ENCODE results near the gene KCND3. TPM values are rescaled to one million over a fixed set of nuclear protein-coding genes. Genes with fewer than 3 reads are reported as not detected.
A peak's percentile ranks its signal among the peaks of the same experiment; 100 is the strongest.
"Not testable (repeated sequence)": the region's sequence is repeated elsewhere in the genome, so short reads cannot be mapped to it uniquely, and the experiment has no call there.

KCND3 gene
- total RNA-seq, 1 donor from 2014 or later, result 19.8 TPM

- DNase-seq (peak; percentile 70), ATAC-seq (peak; percentile 85)
- intact Hi-C loops (cut with micrococcal nuclease), result no loop called here
These were observed 187.4 kb downstream of the KCND3 start for GRCh38 chr1:111802110-111802509.

- DNase-seq, result peak; percentile 73
- ATAC-seq, result peak; percentile 93
- intact Hi-C loops (cut with micrococcal nuclease), result no loop called here
These were observed 188.2 kb downstream of the KCND3 start for GRCh38 chr1:111801071-111801850.

GRCh38 chr1:111799722-111800121 lies 189.7 kb downstream of the KCND3 start:
- DNase-seq, ATAC-seq: not testable (repeated sequence)
- intact Hi-C loops (cut with micrococcal nuclease), result loop anchor here (10.0 kb wide), 2 partner anchors 195 to 545 kb away; no protein-coding TSS in a partner anchor

GRCh38 chr1:111798580-111798979 lies 190.9 kb downstream of the KCND3 start:
- no peak for ATAC-seq
- intact Hi-C loops (cut with micrococcal nuclease), result loop anchor here (10.0 kb wide), 2 partner anchors 196 to 546 kb away; no protein-coding TSS in a partner anchor
- DNase-seq, result no peak

- DNase-seq (no peak), ATAC-seq (no peak)
- intact Hi-C loops (cut with micrococcal nuclease), result loop anchor here (10.0 kb wide), 2 partner anchors 199 to 549 kb away; no protein-coding TSS in a partner anchor
These were observed 194.1 kb downstream of the KCND3 start for GRCh38 chr1:111795401-111795800.

- intact Hi-C loops (cut with micrococcal nuclease), result loop anchor here (10.0 kb wide), 2 partner anchors 201 to 551 kb away; no protein-coding TSS in a partner anchor
- DNase-seq (no peak), ATAC-seq (no peak)
These were observed 195.5 kb downstream of the KCND3 start for GRCh38 chr1:111793923-111794322.

GRCh38 chr1:111792249-111792648 lies 197.2 kb downstream of the KCND3 start:
- intact Hi-C loops (cut with micrococcal nuclease), result loop anchor here (10.0 kb wide), 2 partner anchors 203 to 553 kb away; no protein-coding TSS in a partner anchor
- DNase-seq (no peak), ATAC-seq (no peak)

GRCh38 chr1:111791776-111792175 lies 197.7 kb downstream of the KCND3 start:
- intact Hi-C loops (cut with micrococcal nuclease), result loop anchor here (10.0 kb wide), 2 partner anchors 203 to 553 kb away; no protein-coding TSS in a partner anchor
- DNase-seq, result no peak
- no peak for ATAC-seq

- DNase-seq, result no peak
- ATAC-seq, result peak; percentile 73
- intact Hi-C loops (cut with micrococcal nuclease), result loop anchor here (10.0 kb wide), 2 partner anchors 205 to 555 kb away; no protein-coding TSS in a partner anchor
These were observed 199.7 kb downstream of the KCND3 start for GRCh38 chr1:111789666-111790316.

- DNase-seq (no peak), ATAC-seq (peak; percentile 38)
- intact Hi-C loops (cut with micrococcal nuclease), result no loop called here
These were observed 200.3 kb downstream of the KCND3 start for GRCh38 chr1:111789142-111789541.

- DNase-seq (no peak), ATAC-seq (no peak)
- intact Hi-C loops (cut with micrococcal nuclease), result no loop called here
These were observed 202.7 kb downstream of the KCND3 start for GRCh38 chr1:111786669-111787207.

GRCh38 chr1:111784273-111784901 lies 205.1 kb downstream of the KCND3 start:
- intact Hi-C loops (cut with micrococcal nuclease), result no loop called here
- DNase-seq (no peak), ATAC-seq (no peak)

GRCh38 chr1:111779546-111779945 lies 209.9 kb downstream of the KCND3 start:
- ATAC-seq, result no peak
- DNase-seq, result no peak
- intact Hi-C loops (cut with micrococcal nuclease), result no loop called here

- ATAC-seq (no peak), DNase-seq (no peak)
- intact Hi-C loops (cut with micrococcal nuclease), result no loop called here
These were observed 210.9 kb downstream of the KCND3 start for GRCh38 chr1:111778541-111779051.

- DNase-seq (no peak), ATAC-seq (no peak)
- intact Hi-C loops (cut with micrococcal nuclease), result no loop called here
These were observed 211.4 kb downstream of the KCND3 start for GRCh38 chr1:111778066-111778465.

- ATAC-seq (no peak), DNase-seq (no peak)
- intact Hi-C loops (cut with micrococcal nuclease), result no loop called here
These were observed 212.2 kb downstream of the KCND3 start for GRCh38 chr1:111777301-111777700.

GRCh38 chr1:111776861-111777260 lies 212.6 kb downstream of the KCND3 start:
- ATAC-seq, result no peak
- DNase-seq, result no peak
- intact Hi-C loops (cut with micrococcal nuclease), result no loop called here

- ATAC-seq, result no peak
- intact Hi-C loops (cut with micrococcal nuclease), result no loop called here
- DNase-seq, result no peak
These were observed 213.1 kb downstream of the KCND3 start for GRCh38 chr1:111776391-111776790.

- no peak for DNase-seq
- intact Hi-C loops (cut with micrococcal nuclease), result no loop called here
- ATAC-seq, result no peak
These were observed 213.5 kb downstream of the KCND3 start for GRCh38 chr1:111775966-111776365.
